Fibroblast of lung (primary cell): ENCODE data around the gene VIPR2. TPM values are rescaled to one million over a fixed set of nuclear protein-coding genes. Genes with fewer than 3 reads are reported as not detected.
"Not testable (repeated sequence)": the region's sequence is repeated elsewhere in the genome, so short reads cannot be mapped to it uniquely, and the experiment has no call there.

Source experiments
- DNase-seq, 2 donors: peaks; one replicate each; pipeline versions ENCODE4 v3.0.0 to v3.0.0-alpha.2; 2010; ENCODE audit warnings: low read depth in 2 of 2
- H2AFZ ChIP-seq: 2 replicates; pipeline ENCODE4 v1.5.1; 2012; ENCODE audit warnings: low read length, control low read depth, inconsistent platforms
- H3K27ac ChIP-seq: 2 replicates; pipeline ENCODE4 v1.5.1; 2011; ENCODE audit warnings: low read length, control low read depth; ENCODE audit not compliant: insufficient read depth
- H3K27me3 ChIP-seq: 2 replicates; pipeline ENCODE4 v1.5.1; 2011; ENCODE audit warnings: mild to moderate bottlenecking, low read length; ENCODE audit not compliant: control insufficient read depth, insufficient read depth
- H3K36me3 ChIP-seq: 2 replicates; pipeline ENCODE4 v1.5.1; 2011; ENCODE audit warnings: low read length; ENCODE audit not compliant: control insufficient read depth, insufficient read depth
- H3K4me1 ChIP-seq: 2 replicates; pipeline ENCODE4 v1.5.1; 2011; ENCODE audit warnings: low read length; ENCODE audit not compliant: control insufficient read depth, insufficient read depth; ENCODE audit errors: extremely low read depth
- H3K4me2 ChIP-seq: 2 replicates; pipeline ENCODE4 v1.5.1; 2011; ENCODE audit warnings: low read length, control low read depth; ENCODE audit not compliant: insufficient read depth; ENCODE audit errors: extremely low read depth
- H3K4me3 ChIP-seq, 4 experiments: fragments of 200-600 bp in 1 of 4; sonication (generic) in 1 of 4; replicated peaks in 1 of 4; 2 replicates each; pipeline ENCODE4 v1.5.1; 2011 to 2016; ENCODE audit warnings: low read length in 4 of 4, low read depth in 3 of 4, mild to moderate bottlenecking in 3 of 4, control low read depth in 2 of 4, inconsistent platforms in 1 of 4, mixed read lengths in 1 of 4; ENCODE audit not compliant: insufficient read depth in 1 of 4; ENCODE audit errors: control extremely low read depth in 1 of 4
- H3K79me2 ChIP-seq: 2 replicates; pipeline ENCODE4 v1.5.1; 2012; ENCODE audit warnings: mild to moderate bottlenecking, low read length, inconsistent platforms; ENCODE audit not compliant: control insufficient read depth, insufficient read depth
- H3K9ac ChIP-seq: 2 replicates; pipeline ENCODE4 v1.5.1; 2011; ENCODE audit warnings: mild to moderate bottlenecking, low read length, control low read depth; ENCODE audit not compliant: insufficient read depth
- H3K9me3 ChIP-seq: 2 replicates; pipeline ENCODE4 v1.5.1; 2012; ENCODE audit warnings: low read depth, low read length; ENCODE audit not compliant: control insufficient read depth, insufficient read depth
- H4K20me1 ChIP-seq: 2 replicates; pipeline ENCODE4 v1.5.1; 2011; ENCODE audit warnings: low read length; ENCODE audit not compliant: control insufficient read depth, insufficient read depth; ENCODE audit errors: extremely low read depth
- CTCF ChIP-seq, 2 donors: IDR thresholded peaks in 1 of 2; conservative IDR thresholded peaks in 1 of 2; 1 replicate in 1 of 2; 2 replicates in 1 of 2; pipeline ENCODE4 v1.5.1; 2011 to 2012; ENCODE audit warnings: low read length in 2 of 2, control low read depth in 1 of 2, inconsistent platforms in 1 of 2, low read depth in 1 of 2, mild to moderate bottlenecking in 1 of 2
- EZH2 ChIP-seq: IDR thresholded peaks from 2 replicates; pipeline ENCODE4 v1.5.1; 2012; ENCODE audit warnings: low read length, control low read depth, mild to moderate bottlenecking; ENCODE audit errors: missing control alignments
- polyA plus RNA-seq, 2 donors: library from polyadenylated mRNA; depleted of rRNA in 1 of 2; stranded (reverse) in 1 of 2; unstranded in 1 of 2; fragments of >200 nt; gene quantifications; 2 replicates each; pipeline ENCODE4 v1.2.1, GENCODE V29; 2011 to 2012; ENCODE audit warnings: missing spikeins in 1 of 2
- total RNA-seq: library from RNA; depleted of rRNA; stranded (reverse); fragments of >200 nt; gene quantifications from 2 replicates; pipeline ENCODE4 v1.2.1, GENCODE V29; 2014

The VIPR2 gene
- total and polyA plus RNA-seq, 2 donors (not counting 1 experiment from before 2014, with no cell fraction given): not detected

DNA sequence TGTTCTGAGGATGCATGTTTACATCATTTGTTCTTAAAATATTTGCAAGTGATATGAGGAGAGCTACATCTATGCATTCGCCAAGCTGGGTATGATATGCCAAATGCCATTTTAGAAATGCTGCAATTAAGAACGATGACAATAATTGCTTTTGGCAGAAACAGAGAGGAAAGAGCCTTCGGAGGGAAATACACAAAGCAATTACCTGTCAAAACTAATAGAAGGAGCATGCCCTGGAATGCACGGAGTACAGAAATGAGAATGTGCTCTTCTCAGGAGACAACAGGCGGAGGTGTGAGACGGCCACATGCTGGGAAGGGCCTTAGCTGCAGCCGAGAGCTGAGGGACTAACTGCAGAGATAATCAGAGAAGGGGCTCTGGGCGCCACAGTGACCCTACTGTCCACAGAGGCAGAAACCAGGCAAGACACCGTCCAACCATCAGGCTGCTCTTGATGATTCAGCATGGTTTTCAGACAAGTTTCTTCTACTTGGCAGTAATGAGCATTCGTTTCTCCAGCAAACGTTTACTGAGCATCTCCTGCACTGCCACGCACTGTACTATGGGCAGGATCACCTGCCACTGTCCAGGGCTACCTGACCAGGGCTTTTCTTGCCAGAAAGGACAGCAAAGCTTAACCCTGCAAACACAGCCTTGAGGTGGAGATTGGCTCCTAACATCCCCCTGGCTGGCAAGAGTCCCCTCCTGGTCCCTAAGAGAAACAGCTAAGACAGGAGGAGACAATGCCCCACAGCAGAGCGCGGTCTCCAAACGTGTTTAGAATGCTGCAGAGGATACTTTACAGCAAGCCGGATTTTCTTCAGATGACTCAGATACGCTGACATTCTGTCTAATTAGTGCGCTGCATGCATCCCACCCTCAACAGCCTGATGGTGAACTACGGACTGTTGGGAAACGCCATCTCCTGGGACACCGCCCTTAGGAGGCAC, 18.1 kb downstream of the VIPR2 start:
- H3K27ac ChIP-seq: no peak overlapping the region
- no peaks in the 10 kb centered on the region for H3K79me2 ChIP-seq
- no peaks in the 10 kb centered on the region for H3K9me3 ChIP-seq
- H3K4me3 ChIP-seq: no peak overlapping the region
- H3K4me1 ChIP-seq: no peaks in the 10 kb centered on the region
- no peak overlapping the region for H3K4me2 ChIP-seq
- no peak for TF ChIP-seq CTCF (conservative IDR thresholded peaks at IDR 0.05 in 1 of 2, IDR thresholded peaks at IDR 0.05 in 1 of 2; ENCODE audit: low read depth in 1 of 2, low read length in 2 of 2)
- no peak for TF ChIP-seq EZH2
- no peak overlapping the region for H3K9ac ChIP-seq
- DNase-seq: no peak
- no peaks in the 10 kb centered on the region for H3K36me3 ChIP-seq
- no peaks in the 10 kb centered on the region for H3K27me3 ChIP-seq
- no peaks in the 10 kb centered on the region for H4K20me1 ChIP-seq
- no peak overlapping the region for H2AFZ ChIP-seq

- Histone ChIP-seq H3K27me3 (no peaks in the 10 kb centered on the region), H3K4me3 (no peak overlapping the region), H3K79me2 (no peaks in the 10 kb centered on the region), H3K9ac (no peak overlapping the region), H4K20me1 (no peaks in the 10 kb centered on the region), H3K4me1 (no peaks in the 10 kb centered on the region), H3K9me3 (no peaks in the 10 kb centered on the region), H3K36me3 (no peaks in the 10 kb centered on the region), H3K27ac (no peak overlapping the region), H2AFZ (no peak overlapping the region), H3K4me2 (no peak overlapping the region)
- TF ChIP-seq EZH2 (no peak), CTCF (conservative IDR thresholded peaks at IDR 0.05 in 1 of 2, IDR thresholded peaks at IDR 0.05 in 1 of 2; ENCODE audit: low read depth in 1 of 2, low read length in 2 of 2) (no peak)
- no peak for DNase-seq
Measured at GRCh38 chr7:159125955-159126270, 18.8 kb downstream of the VIPR2 start.

GRCh38 chr7:159125104-159125954, 19.3 kb downstream of the VIPR2 start:
- Histone ChIP-seq H3K27me3 (no peaks in the 10 kb centered on the region), H4K20me1 (no peaks in the 10 kb centered on the region), H3K4me3 (no peak overlapping the region), H2AFZ (no peak overlapping the region), H3K4me2 (no peak overlapping the region), H3K79me2 (no peaks in the 10 kb centered on the region), H3K36me3 (no peaks in the 10 kb centered on the region), H3K27ac (no peak overlapping the region), H3K4me1 (no peaks in the 10 kb centered on the region), H3K9me3 (no peaks in the 10 kb centered on the region), H3K9ac (no peak overlapping the region)
- TF ChIP-seq CTCF (conservative IDR thresholded peaks at IDR 0.05 in 1 of 2, IDR thresholded peaks at IDR 0.05 in 1 of 2; ENCODE audit: low read depth in 1 of 2, low read length in 2 of 2) (no peak), EZH2 (no peak)
- DNase-seq: no peak

- H3K4me1 ChIP-seq, DNase-seq, H3K9ac ChIP-seq, H3K27me3 ChIP-seq, H3K9me3 ChIP-seq, H3K4me3 ChIP-seq, H3K4me2 ChIP-seq, H2AFZ ChIP-seq, H3K79me2 ChIP-seq, H4K20me1 ChIP-seq, H3K27ac ChIP-seq, H3K36me3 ChIP-seq: not testable (repeated sequence)
Measured at GRCh38 chr7:159123793-159124192, 20.9 kb downstream of the VIPR2 start.
